ENCODE results near the gene SAMSN1. TPM values are rescaled to one million over a fixed set of nuclear protein-coding genes. Genes with fewer than 3 reads are reported as not detected.

Gene SAMSN1
- total RNA-seq, 1 donor from 2014 or later: 9.6 TPM

Other genes starting within 250 kb of the SAMSN1 start
- gene HSPA13, start 163.2 kb downstream of the SAMSN1 start, total RNA-seq: 31.2 TPM